ENCODE data around the gene NT5DC4. TPM values are rescaled to one million over a fixed set of nuclear protein-coding genes. Genes with fewer than 3 reads are reported as not detected.

The NT5DC4 gene
- total RNA-seq, 2 donors from 2014 or later: not detected

DNA sequence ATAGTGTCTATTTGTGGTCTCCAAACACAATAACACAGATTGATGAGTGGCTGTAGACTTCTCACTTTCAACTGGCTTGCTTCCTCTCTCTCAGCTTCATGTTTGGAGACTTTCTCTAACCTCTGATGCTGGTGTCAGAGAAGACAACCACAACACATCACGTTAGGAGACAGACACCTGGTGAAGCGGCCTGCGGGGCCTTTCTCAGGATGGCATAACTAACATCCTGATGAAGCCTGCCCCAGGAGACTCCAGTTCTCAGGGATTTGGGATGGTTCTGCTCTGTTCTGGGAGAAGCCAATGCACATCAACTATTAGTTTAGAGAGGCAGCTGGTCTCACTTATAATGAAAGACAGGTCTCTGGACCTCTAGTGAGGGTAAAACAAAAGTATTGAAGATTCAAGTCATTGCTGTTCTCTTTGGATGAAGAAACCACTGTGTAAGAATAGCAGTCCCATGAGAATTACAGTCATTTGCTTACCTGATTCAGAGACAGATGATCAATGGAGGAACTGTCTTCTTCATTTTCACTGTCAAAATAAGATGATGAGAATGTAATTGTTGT, 61.5 kb downstream of the NT5DC4 start:
- H3K4me1 ChIP-seq: no peaks in the 10 kb centered on the region
- no peak overlapping the region for H3K27ac ChIP-seq
- no peaks in the 10 kb centered on the region for H3K36me3 ChIP-seq (replicated peaks in 1 of 2; ENCODE audit: insufficient read depth in 1 of 2, low read depth in 2 of 2)
- no peaks in the 10 kb centered on the region for H3K9me3 ChIP-seq
- 64 to 71% methylated on average over 3 of the region's 3 CpGs for WGBS, 2 donors
- H3K4me3 ChIP-seq: no peak overlapping the region
- TF ChIP-seq POLR2A (IDR thresholded peaks at IDR 0.05): no peak
- TF ChIP-seq, protein P1, sequence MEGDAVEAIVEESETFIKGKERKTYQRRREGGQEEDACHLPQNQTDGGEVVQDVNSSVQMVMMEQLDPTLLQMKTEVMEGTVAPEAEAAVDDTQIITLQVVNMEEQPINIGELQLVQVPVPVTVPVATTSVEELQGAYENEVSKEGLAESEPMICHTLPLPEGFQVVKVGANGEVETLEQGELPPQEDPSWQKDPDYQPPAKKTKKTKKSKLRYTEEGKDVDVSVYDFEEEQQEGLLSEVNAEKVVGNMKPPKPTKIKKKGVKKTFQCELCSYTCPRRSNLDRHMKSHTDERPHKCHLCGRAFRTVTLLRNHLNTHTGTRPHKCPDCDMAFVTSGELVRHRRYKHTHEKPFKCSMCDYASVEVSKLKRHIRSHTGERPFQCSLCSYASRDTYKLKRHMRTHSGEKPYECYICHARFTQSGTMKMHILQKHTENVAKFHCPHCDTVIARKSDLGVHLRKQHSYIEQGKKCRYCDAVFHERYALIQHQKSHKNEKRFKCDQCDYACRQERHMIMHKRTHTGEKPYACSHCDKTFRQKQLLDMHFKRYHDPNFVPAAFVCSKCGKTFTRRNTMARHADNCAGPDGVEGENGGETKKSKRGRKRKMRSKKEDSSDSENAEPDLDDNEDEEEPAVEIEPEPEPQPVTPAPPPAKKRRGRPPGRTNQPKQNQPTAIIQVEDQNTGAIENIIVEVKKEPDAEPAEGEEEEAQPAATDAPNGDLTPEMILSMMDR (IDR thresholded peaks at IDR 0.05): no peak
- intact Hi-C loops (cut with DNase I): no loop called here
- ATAC-seq: no peak
- no peaks in the 10 kb centered on the region for H3K27me3 ChIP-seq
- DNase-seq: no peak

DNA sequence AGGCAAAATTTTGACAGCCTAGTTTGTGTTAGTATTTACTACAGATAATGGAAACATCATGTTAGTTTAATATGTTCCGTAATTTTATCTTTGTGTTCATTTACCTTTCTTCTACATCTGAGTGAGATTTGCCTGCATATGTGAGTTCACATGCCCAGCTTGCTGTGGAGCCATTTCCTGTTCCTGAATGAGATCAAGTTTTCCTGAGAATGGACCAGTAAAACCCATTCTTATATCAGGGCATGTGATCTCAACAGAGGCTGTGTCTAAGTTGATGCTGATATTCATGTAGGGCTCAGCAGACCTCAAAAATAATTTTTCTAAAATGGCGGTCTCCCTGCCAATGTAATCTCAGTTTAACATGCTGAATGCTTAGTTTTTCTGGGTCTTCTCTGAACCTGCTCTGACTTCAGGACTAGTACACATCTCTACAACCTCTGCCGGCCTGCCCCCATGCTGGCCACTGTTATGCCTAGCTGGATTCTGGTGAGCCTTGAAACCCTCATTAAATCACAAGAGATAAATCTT, 62.4 kb downstream of the NT5DC4 start:
- ATAC-seq: no peak
- Histone ChIP-seq H3K9me3 (no peaks in the 10 kb centered on the region), H3K27ac (no peak overlapping the region), H3K36me3 (replicated peaks in 1 of 2; ENCODE audit: insufficient read depth in 1 of 2, low read depth in 2 of 2) (no peaks in the 10 kb centered on the region), H3K4me1 (no peaks in the 10 kb centered on the region), H3K4me3 (no peak overlapping the region), H3K27me3 (no peaks in the 10 kb centered on the region)
- no peak for TF ChIP-seq POLR2A (IDR thresholded peaks at IDR 0.05)
- TF ChIP-seq, protein P1 (IDR thresholded peaks at IDR 0.05): no peak
- no peak for DNase-seq
- intact Hi-C loops (cut with DNase I): no loop called here
- WGBS, 2 donors: 76 to 78% methylated on average over 3 of the region's 3 CpGs

DNA sequence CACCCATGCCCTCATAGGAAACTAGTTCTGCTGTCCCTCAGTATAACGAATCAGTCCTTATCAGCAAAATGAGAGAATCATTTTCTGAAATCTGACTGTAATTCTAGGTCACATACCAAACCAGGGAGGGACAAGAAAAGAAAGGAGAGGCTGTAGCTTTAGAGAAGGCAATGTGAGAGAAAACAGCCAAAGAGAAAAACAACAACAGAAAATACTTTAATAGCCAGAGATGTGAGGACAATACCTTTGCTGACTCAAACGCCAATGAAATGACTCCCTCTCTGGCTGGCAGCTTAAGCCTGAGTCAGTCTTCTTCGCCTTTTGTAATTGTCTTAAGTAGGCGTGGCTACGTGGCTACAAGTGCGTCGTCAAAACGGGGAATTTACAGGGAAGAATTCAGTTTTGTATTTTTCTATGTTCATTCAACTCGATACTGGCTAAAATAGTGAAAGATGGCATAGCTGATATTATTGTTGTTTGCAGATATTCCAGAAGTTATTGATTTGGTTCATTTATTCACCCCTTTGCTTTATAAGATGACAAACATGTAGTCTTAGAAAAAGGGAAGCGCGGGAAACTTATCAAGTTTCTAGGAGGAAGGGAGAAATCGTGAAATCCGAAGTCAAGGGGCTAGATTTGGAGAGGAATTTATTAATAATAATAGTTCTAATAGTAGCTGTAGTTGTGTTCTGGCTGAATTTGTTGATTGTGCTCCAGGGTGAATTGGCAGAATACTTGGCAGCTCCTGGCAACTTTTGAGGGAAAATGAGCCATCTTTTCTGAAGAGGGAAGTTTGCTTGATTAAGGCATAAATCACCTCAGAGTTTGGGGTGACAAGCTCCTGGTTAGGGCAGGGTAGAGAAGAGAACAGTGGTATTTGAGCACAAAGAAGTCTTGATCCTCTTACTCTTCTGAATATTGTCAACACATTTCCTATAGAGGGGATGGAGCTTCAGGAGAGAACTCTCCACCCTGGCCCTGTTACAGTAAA, 63.7 kb downstream of the NT5DC4 start, which contains the start of gene IL1A:
Gene IL1A, minus strand, starts transcription at position 295 of the 991 bp plus-strand sequence. CDS start 723 bp downstream, outside the sequence.
- no peaks in the 10 kb centered on the region for H3K4me1 ChIP-seq
- H3K36me3 ChIP-seq (replicated peaks in 1 of 2; ENCODE audit: insufficient read depth in 1 of 2, low read depth in 2 of 2): no peaks in the 10 kb centered on the region
- intact Hi-C loops (cut with DNase I): no loop called here
- 23 to 25% methylated on average over 13 of the region's 13 CpGs for WGBS, 2 donors
- TF ChIP-seq, protein P1 (IDR thresholded peaks at IDR 0.05): no peak
- no peak for TF ChIP-seq POLR2A (IDR thresholded peaks at IDR 0.05)
- no peak within 1 kb of the TSS for H3K27ac ChIP-seq
- no peaks in the 10 kb centered on the region for H3K27me3 ChIP-seq
- no peaks in the 10 kb centered on the region for H3K9me3 ChIP-seq
- ATAC-seq (peak; percentile 12), DNase-seq (no peak)
- no peak within 1 kb of the TSS for H3K4me3 ChIP-seq

DNA sequence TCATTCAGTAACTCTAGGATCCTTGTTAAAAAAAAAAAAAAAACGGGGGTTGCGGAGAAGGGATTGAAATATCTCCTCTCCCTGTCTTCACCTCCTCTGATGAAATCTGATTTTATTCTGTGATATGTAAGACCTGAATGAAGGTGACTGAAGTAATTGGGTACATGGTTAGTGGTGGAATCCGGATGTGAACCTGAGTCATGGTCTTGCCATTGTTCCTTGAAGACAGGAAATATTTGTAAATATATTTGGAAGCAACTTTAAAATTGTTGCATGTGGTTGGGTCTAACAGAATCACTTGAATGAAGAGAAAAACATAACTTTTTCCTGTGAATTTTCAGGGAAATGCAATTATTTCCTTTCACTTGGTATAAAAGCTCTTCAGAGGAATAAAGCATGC, 66.5 kb downstream of the NT5DC4 start:
- no peaks in the 10 kb centered on the region for H3K9me3 ChIP-seq
- H3K27ac ChIP-seq: no peak overlapping the region
- DNase-seq (no peak), ATAC-seq (no peak)
- no peaks in the 10 kb centered on the region for H3K4me1 ChIP-seq
- H3K27me3 ChIP-seq: no peaks in the 10 kb centered on the region
- H3K4me3 ChIP-seq: no peak overlapping the region
- intact Hi-C loops (cut with DNase I): no loop called here
- TF ChIP-seq, protein P1 (IDR thresholded peaks at IDR 0.05): no peak
- no peak for TF ChIP-seq POLR2A (IDR thresholded peaks at IDR 0.05)
- no peaks in the 10 kb centered on the region for H3K36me3 ChIP-seq (replicated peaks in 1 of 2; ENCODE audit: insufficient read depth in 1 of 2, low read depth in 2 of 2)
- 78 to 80% methylated on average over 3 of the region's 3 CpGs for WGBS, 2 donors

Data from body of pancreas (tissue), 4 donors.